K562 (cell line): ENCODE measurements around the gene ZFPM1. TPM values are rescaled to one million over a fixed set of nuclear protein-coding genes. Genes with fewer than 3 reads are reported as not detected.

Experiments used
- BCOR ChIP-seq: fragments of 450-650 bp; IDR thresholded peaks from 2 replicates; pipeline ENCODE4 v1.6.1; 2016
- EHMT2 ChIP-seq: fragments of 450-650 bp; IDR thresholded peaks from 2 replicates; pipeline ENCODE4 v1.6.1; 2018; ENCODE audit warnings: antibody characterized with exemption
- FOSL1 ChIP-seq: fragments of 200-800 bp; sonication (Bioruptor generic); conservative IDR thresholded peaks from 2 replicates; pipeline ENCODE4 v1.6.1; 2016; ENCODE audit warnings: missing genetic modification characterization, missing compliant biosample characterization
- HNRNPUL1 ChIP-seq: fragments of 200-400 bp; formaldehyde crosslinking; IDR thresholded peaks from 2 replicates; pipeline ENCODE4 v1.6.1; 2017; ENCODE audit warnings: low read length
- JUN ChIP-seq, 2 experiments: sonication (generic) in 1 of 2; formaldehyde crosslinking in 1 of 2; IDR thresholded peaks; 2 replicates each; pipeline versions ENCODE4 v1.6.1 to v1.8.0; 2012 to 2022; ENCODE audit warnings: borderline replicate concordance in 2 of 2, mild to moderate bottlenecking in 2 of 2, improper control_type of control experiment in 1 of 2, low read depth in 1 of 2, low read length in 1 of 2, missing genetic modification reagents in 1 of 2
- NR4A1 ChIP-seq, 2 experiments: fragments of 250-450 bp in 1 of 2; fragments of 450-650 bp in 1 of 2; sonication (Bioruptor Pico) in 1 of 2; IDR thresholded peaks; 2 replicates each; pipeline versions ENCODE4 v1.4.0 to v1.6.1; 2016 to 2020; ENCODE audit warnings: mild to moderate bottlenecking in 2 of 2, missing compliant biosample characterization in 1 of 2, missing genetic modification characterization in 1 of 2, moderate library complexity in 1 of 2
- PPARD ChIP-seq: fragments of 250-450 bp; sonication (Bioruptor Pico); IDR thresholded peaks from 2 replicates; pipeline ENCODE4 v1.8.0; 2022; ENCODE audit warnings: inconsistent platforms, mild to moderate bottlenecking, moderate library complexity
- PREB ChIP-seq: sonication (generic); formaldehyde crosslinking; IDR thresholded peaks from 2 replicates; pipeline ENCODE4 v1.8.1; 2023; ENCODE audit warnings: mild to moderate bottlenecking, missing genetic modification reagents
- TSHZ1 ChIP-seq: fragments of 250-450 bp; sonication (Bioruptor Pico); IDR thresholded peaks from 2 replicates; pipeline ENCODE4 v1.4.0; 2020; ENCODE audit warnings: mild to moderate bottlenecking, moderate library complexity
- ZNF764 ChIP-seq: fragments of 250-450 bp; sonication (Bioruptor Pico); IDR thresholded peaks from 2 replicates; pipeline ENCODE4 v1.4.0; 2020; ENCODE audit warnings: low read depth, mild to moderate bottlenecking, moderate library complexity
- polyA plus RNA-seq, 8 experiments: library from polyadenylated mRNA; depleted of rRNA in 4 of 8; stranded (reverse) in 5 of 8; unstranded in 3 of 8; fragments of >200 nt; fragmentation: Nextera tagmentation in 2 of 8; fragmentation: Illumina TruSeq in 1 of 8; extraction: Ambion mirVana in 2 of 8; extraction: Trizol in 1 of 8; gene quantifications; 2 replicates each; pipeline versions ENCODE4 v1.2.1 to v1.2.3, GENCODE V29; 2011 to 2014; ENCODE audit warnings: inconsistent platforms in 1 of 8, missing spikeins in 1 of 8
- total RNA-seq, 7 experiments: library from RNA; depleted of rRNA in 6 of 7; stranded (reverse); fragments of >200 nt in 6 of 7; fragmentation: Illumina TruSeq in 2 of 7; extraction: Trizol in 2 of 7; gene quantifications; 2 replicates each; pipeline versions ENCODE4 v1.2.1 to v1.2.3, GENCODE V29; 2011 to 2021; ENCODE audit warnings: low replicate concordance in 1 of 7
- TF ChIP-seq, protein P1 (sequence below), 3 experiments: fragments of 200-800 bp in 1 of 3; fragments of 250-450 bp in 1 of 3; fragments of 450-650 bp in 1 of 3; sonication (Bioruptor Pico) in 1 of 3; sonication (Bioruptor generic) in 1 of 3; formaldehyde crosslinking in 1 of 3; IDR thresholded peaks; 2 replicates each; pipeline versions ENCODE4 v1.6.1 to v1.8.0; 2016 to 2022; ENCODE audit warnings: mild to moderate bottlenecking in 2 of 3, missing genetic modification characterization in 2 of 3, missing compliant biosample characterization in 1 of 3, moderate library complexity in 1 of 3

Gene ZFPM1
- total and polyA plus RNA-seq, 9 of the 15 experiments (the other 6 are each of a cell fraction or from before 2014, with no cell fraction given) = 0.03 to 35.9 (median 1.4) TPM

GRCh38 chr16:88493879-88494278 lies 40.8 kb downstream of the ZFPM1 start (continued):
- TF ChIP-seq PREB = no peak
- no peak for TF ChIP-seq EHMT2
- peak; percentile 97 for TF ChIP-seq BCOR
- no peak for TF ChIP-seq FOSL1 (tag)
- no peak for TF ChIP-seq NR4A1 (CRISPR knock-in tag; IDR thresholded peaks at IDR 0.05)
- no peak for TF ChIP-seq NR4A1 (tag; IDR thresholded peaks at IDR 0.05)
- no peak for TF ChIP-seq ZNF764 (CRISPR knock-in tag)
- TF ChIP-seq, protein P1, sequence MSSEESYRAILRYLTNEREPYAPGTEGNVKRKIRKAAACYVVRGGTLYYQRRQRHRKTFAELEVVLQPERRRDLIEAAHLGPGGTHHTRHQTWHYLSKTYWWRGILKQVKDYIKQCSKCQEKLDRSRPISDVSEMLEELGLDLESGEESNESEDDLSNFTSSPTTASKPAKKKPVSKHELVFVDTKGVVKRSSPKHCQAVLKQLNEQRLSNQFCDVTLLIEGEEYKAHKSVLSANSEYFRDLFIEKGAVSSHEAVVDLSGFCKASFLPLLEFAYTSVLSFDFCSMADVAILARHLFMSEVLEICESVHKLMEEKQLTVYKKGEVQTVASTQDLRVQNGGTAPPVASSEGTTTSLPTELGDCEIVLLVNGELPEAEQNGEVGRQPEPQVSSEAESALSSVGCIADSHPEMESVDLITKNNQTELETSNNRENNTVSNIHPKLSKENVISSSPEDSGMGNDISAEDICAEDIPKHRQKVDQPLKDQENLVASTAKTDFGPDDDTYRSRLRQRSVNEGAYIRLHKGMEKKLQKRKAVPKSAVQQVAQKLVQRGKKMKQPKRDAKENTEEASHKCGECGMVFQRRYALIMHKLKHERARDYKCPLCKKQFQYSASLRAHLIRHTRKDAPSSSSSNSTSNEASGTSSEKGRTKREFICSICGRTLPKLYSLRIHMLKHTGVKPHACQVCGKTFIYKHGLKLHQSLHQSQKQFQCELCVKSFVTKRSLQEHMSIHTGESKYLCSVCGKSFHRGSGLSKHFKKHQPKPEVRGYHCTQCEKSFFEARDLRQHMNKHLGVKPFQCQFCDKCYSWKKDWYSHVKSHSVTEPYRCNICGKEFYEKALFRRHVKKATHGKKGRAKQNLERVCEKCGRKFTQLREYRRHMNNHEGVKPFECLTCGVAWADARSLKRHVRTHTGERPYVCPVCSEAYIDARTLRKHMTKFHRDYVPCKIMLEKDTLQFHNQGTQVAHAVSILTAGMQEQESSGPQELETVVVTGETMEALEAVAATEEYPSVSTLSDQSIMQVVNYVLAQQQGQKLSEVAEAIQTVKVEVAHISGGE (CRISPR knock-in tag; IDR thresholded peaks at IDR 0.05) = peak in 1 of 3 experiments; percentile 62; a peak in 1 of 6 replicates
- TF ChIP-seq TSHZ1 = no peak
- no peak for TF ChIP-seq HNRNPUL1
- TF ChIP-seq JUN (IDR thresholded peaks at IDR 0.05; ENCODE audit: borderline replicate concordance, low read depth, low read length) = no peak
- TF ChIP-seq JUN (CRISPR knock-in tag; IDR thresholded peaks at IDR 0.05; ENCODE audit: borderline replicate concordance) = no peak
- no peak for TF ChIP-seq PPARD
